HFF-Myc (cell line): ENCODE data around the gene YARS2.

Experiments used
- DNase-seq: peaks from one replicate; pipeline ENCODE4 v3.0.0-alpha.2; 2011; ENCODE audit warnings: low read depth; ENCODE audit errors: extremely low read depth
- H3K4me3 ChIP-seq: replicated peaks from 2 replicates; pipeline ENCODE4 v1.5.1; 2011; ENCODE audit warnings: low read depth, mild to moderate bottlenecking, control low read depth, low read length
- TF ChIP-seq, protein P1 (sequence below): IDR thresholded peaks from 2 replicates; pipeline ENCODE4 v1.5.1; 2012; ENCODE audit warnings: mild to moderate bottlenecking, low read depth, low read length, control low read depth; ENCODE audit errors: missing control alignments

YARS2 gene

DNA sequence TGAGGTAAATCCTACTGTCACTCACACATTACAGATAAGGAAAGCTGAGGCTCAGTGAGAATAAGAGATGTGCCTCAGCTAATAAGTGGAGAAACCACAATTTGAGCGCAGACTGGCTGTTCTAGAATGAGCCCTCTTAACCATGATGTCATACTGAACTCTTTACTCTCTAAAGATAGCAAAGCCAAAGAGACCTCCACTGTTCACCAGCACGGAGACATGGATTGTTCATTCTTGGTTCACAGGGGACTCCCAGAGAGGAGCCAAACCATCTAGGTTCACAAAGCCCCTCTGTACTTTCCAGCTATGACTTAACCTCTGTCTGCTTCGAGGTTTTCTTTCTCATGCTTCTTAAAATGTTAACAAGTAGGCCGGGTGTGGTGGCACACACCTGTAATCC lies 32.7 kb upstream of the YARS2 start:
- DNase-seq, result no peak
- TF ChIP-seq, protein P1, sequence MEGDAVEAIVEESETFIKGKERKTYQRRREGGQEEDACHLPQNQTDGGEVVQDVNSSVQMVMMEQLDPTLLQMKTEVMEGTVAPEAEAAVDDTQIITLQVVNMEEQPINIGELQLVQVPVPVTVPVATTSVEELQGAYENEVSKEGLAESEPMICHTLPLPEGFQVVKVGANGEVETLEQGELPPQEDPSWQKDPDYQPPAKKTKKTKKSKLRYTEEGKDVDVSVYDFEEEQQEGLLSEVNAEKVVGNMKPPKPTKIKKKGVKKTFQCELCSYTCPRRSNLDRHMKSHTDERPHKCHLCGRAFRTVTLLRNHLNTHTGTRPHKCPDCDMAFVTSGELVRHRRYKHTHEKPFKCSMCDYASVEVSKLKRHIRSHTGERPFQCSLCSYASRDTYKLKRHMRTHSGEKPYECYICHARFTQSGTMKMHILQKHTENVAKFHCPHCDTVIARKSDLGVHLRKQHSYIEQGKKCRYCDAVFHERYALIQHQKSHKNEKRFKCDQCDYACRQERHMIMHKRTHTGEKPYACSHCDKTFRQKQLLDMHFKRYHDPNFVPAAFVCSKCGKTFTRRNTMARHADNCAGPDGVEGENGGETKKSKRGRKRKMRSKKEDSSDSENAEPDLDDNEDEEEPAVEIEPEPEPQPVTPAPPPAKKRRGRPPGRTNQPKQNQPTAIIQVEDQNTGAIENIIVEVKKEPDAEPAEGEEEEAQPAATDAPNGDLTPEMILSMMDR, result no peak
- H3K4me3 ChIP-seq, result no peak overlapping the region

DNA sequence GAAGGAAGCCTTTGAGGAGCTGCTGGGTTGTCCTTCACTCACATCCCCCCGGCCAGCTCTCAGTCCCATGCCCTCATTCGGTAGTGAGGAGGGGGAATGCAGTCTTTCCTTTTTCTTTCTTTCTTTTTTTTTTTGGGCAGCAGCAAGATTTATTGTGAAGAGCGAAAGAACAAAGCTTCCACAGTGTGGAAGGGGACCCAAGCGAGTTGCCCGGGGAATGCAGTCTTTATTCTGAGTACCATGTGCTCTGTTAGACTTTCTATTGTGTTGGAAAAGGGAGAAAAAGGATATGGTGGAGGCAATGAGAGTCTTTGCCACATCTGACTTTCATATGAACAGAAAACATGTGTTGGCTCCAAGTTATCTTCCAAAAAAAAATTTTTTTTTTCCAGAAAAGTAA lies 29.9 kb upstream of the YARS2 start:
- no peak for DNase-seq
- TF ChIP-seq, protein P1, result no peak
- no peak overlapping the region for H3K4me3 ChIP-seq

DNA sequence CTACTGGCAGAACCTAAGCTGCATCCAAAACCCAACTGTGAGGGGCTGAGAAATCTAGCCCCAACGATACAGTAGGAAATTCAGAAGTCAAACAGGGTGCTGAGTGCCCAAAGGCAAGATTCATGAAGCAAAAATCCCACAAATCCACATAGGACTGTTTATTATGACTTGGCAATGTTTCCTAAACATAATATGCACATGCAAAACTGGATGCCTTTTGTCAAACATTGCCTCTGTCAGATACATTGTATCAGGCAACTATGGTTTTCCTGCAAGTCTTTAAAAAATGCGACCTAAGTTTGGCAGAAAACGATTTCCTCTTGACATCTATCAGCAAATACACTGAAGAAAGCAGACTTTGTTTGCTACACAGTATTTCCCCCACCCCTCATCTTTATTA lies 27.3 kb upstream of the YARS2 start:
- DNase-seq, result no peak
- TF ChIP-seq, protein P1, result no peak
- H3K4me3 ChIP-seq, result no peak overlapping the region

DNA sequence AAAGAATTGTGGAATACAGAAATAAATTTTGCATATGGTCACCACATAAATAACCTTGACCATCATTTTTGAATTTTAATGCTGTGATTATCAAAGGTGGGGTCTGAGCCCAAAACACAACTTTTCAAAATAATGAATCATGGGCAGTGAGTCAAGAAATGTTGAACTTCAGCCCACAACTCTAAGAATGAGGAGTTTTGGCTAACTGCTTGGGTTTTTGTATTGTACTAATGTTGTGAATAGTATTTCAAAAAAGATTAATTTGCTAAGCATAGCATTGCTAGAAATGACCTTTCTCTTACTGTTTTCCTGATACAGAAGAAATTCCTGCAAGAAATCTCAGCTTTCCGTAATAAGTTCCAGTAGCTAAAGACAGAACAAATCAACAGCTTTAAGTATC lies 24.4 kb upstream of the YARS2 start:
- no peak for DNase-seq

DNA sequence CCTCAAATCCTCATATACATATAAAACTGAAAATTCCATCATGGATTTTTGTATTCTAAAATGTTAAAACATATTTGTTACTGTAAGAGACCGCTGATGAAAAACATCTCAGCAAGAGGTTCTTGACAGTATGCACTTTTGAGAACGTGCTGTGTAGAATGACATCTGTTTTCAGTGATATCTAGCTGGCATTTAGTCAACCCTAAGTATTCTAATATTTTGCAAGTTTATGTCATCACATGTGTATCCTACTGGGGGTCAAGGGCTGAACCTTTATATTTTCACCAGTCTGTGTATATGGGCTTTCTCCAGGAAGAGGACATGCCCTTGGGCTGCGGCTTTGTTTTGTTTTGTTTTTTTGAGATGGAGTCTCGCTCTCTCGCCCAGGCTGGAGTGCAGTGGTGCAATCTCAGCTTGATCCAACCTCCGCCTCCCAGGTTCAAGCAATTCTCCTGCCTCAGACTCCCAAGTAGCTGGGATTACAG lies 22.0 kb upstream of the YARS2 start:
- H3K4me3 ChIP-seq, result no peak overlapping the region
- TF ChIP-seq, protein P1, result no peak
- DNase-seq, result no peak

More for the DNA sequence above, 24.4 kb upstream of the YARS2 start:
- TF ChIP-seq, protein P1, result no peak
- H3K4me3 ChIP-seq, result no peak overlapping the region

DNA sequence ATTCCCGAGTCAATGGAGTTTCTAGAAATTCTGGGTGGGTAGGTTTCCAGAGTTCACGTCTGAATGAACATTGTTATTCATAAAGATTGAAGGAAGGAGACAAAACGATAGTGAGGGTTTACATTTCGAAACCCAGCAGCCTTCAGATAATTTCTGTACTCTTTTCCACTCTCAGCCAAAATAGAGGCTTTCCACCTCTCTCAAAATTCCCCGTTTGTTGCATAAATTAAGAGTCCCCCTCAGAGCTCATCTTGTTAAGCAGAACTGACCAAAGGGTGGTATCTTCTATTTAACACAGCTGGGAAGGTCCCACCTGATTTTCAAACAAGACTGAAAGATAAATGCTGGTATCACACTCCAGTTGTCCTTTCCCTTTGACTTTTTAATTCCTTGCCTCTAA lies 21.5 kb upstream of the YARS2 start:
- no peak overlapping the region for H3K4me3 ChIP-seq
- TF ChIP-seq, protein P1, result no peak
- DNase-seq, result no peak

DNA sequence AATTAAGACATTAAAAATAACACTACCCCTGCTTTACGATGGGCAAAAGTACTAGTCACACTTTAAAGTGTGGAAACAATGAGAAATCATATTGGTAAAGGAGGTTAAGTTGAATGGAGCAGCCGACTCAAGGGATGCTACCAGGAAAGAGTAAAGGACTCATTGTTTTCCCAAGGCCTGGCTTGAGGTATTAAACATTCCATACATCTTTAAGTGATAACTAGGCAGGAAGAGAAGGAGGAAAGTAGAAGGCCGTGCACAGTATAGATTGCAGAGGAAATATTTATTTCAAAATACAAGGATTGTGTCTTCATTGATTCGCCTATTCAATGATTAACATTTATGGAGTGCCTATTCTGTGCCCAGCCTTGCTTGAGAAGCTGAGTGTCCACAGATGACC lies 20.6 kb upstream of the YARS2 start:
- TF ChIP-seq, protein P1, result no peak
- H3K4me3 ChIP-seq, result no peak overlapping the region
- DNase-seq, result no peak
